Fibroblast of lung (primary cell): ENCODE data around the gene PCDHGA7. TPM values are rescaled to one million over a fixed set of nuclear protein-coding genes. Genes with fewer than 3 reads are reported as not detected.
"Not testable (repeated sequence)": the region's sequence is repeated elsewhere in the genome, so short reads cannot be mapped to it uniquely, and the experiment has no call there.

ENCODE experiments used
- DNase-seq, 2 donors: peaks; one replicate each; pipeline versions ENCODE4 v3.0.0 to v3.0.0-alpha.2; 2010; ENCODE audit warnings: low read depth in 2 of 2
- H2AFZ ChIP-seq: 2 replicates; pipeline ENCODE4 v1.5.1; 2012; ENCODE audit warnings: low read length, control low read depth, inconsistent platforms
- H3K27ac ChIP-seq: 2 replicates; pipeline ENCODE4 v1.5.1; 2011; ENCODE audit warnings: low read length, control low read depth; ENCODE audit not compliant: insufficient read depth
- H3K27me3 ChIP-seq: 2 replicates; pipeline ENCODE4 v1.5.1; 2011; ENCODE audit warnings: mild to moderate bottlenecking, low read length; ENCODE audit not compliant: control insufficient read depth, insufficient read depth
- H3K36me3 ChIP-seq: 2 replicates; pipeline ENCODE4 v1.5.1; 2011; ENCODE audit warnings: low read length; ENCODE audit not compliant: control insufficient read depth, insufficient read depth
- H3K4me1 ChIP-seq: 2 replicates; pipeline ENCODE4 v1.5.1; 2011; ENCODE audit warnings: low read length; ENCODE audit not compliant: control insufficient read depth, insufficient read depth; ENCODE audit errors: extremely low read depth
- H3K4me2 ChIP-seq: 2 replicates; pipeline ENCODE4 v1.5.1; 2011; ENCODE audit warnings: low read length, control low read depth; ENCODE audit not compliant: insufficient read depth; ENCODE audit errors: extremely low read depth
- H3K4me3 ChIP-seq, 4 experiments: fragments of 200-600 bp in 1 of 4; sonication (generic) in 1 of 4; replicated peaks in 1 of 4; 2 replicates each; pipeline ENCODE4 v1.5.1; 2011 to 2016; ENCODE audit warnings: low read length in 4 of 4, low read depth in 3 of 4, mild to moderate bottlenecking in 3 of 4, control low read depth in 2 of 4, inconsistent platforms in 1 of 4, mixed read lengths in 1 of 4; ENCODE audit not compliant: insufficient read depth in 1 of 4; ENCODE audit errors: control extremely low read depth in 1 of 4
- H3K79me2 ChIP-seq: 2 replicates; pipeline ENCODE4 v1.5.1; 2012; ENCODE audit warnings: mild to moderate bottlenecking, low read length, inconsistent platforms; ENCODE audit not compliant: control insufficient read depth, insufficient read depth
- H3K9ac ChIP-seq: 2 replicates; pipeline ENCODE4 v1.5.1; 2011; ENCODE audit warnings: mild to moderate bottlenecking, low read length, control low read depth; ENCODE audit not compliant: insufficient read depth
- H3K9me3 ChIP-seq: 2 replicates; pipeline ENCODE4 v1.5.1; 2012; ENCODE audit warnings: low read depth, low read length; ENCODE audit not compliant: control insufficient read depth, insufficient read depth
- H4K20me1 ChIP-seq: 2 replicates; pipeline ENCODE4 v1.5.1; 2011; ENCODE audit warnings: low read length; ENCODE audit not compliant: control insufficient read depth, insufficient read depth; ENCODE audit errors: extremely low read depth
- CTCF ChIP-seq, 2 donors: IDR thresholded peaks in 1 of 2; conservative IDR thresholded peaks in 1 of 2; 1 replicate in 1 of 2; 2 replicates in 1 of 2; pipeline ENCODE4 v1.5.1; 2011 to 2012; ENCODE audit warnings: low read length in 2 of 2, control low read depth in 1 of 2, inconsistent platforms in 1 of 2, low read depth in 1 of 2, mild to moderate bottlenecking in 1 of 2
- EZH2 ChIP-seq: IDR thresholded peaks from 2 replicates; pipeline ENCODE4 v1.5.1; 2012; ENCODE audit warnings: low read length, control low read depth, mild to moderate bottlenecking; ENCODE audit errors: missing control alignments
- polyA plus RNA-seq, 2 donors: library from polyadenylated mRNA; depleted of rRNA in 1 of 2; stranded (reverse) in 1 of 2; unstranded in 1 of 2; fragments of >200 nt; gene quantifications; 2 replicates each; pipeline ENCODE4 v1.2.1, GENCODE V29; 2011 to 2012; ENCODE audit warnings: missing spikeins in 1 of 2
- total RNA-seq: library from RNA; depleted of rRNA; stranded (reverse); fragments of >200 nt; gene quantifications from 2 replicates; pipeline ENCODE4 v1.2.1, GENCODE V29; 2014

The PCDHGA7 gene
- total and polyA plus RNA-seq, 2 donors (not counting 1 experiment from before 2014, with no cell fraction given), result 2.7 to 6.8 TPM

- Histone ChIP-seq H3K4me1 (no peaks in the 10 kb centered on the region), H3K4me3 (no peak overlapping the region), H3K9me3 (peaks cover 6% of the 10 kb centered on the region), H3K27me3 (peaks cover 3% of the 10 kb centered on the region), H3K27ac (no peak overlapping the region), H3K9ac (no peak overlapping the region), H3K4me2 (peak overlapping the region; percentile 13), H3K36me3 (no peaks in the 10 kb centered on the region), H3K79me2 (no peaks in the 10 kb centered on the region), H4K20me1 (no peaks in the 10 kb centered on the region), H2AFZ (no peak overlapping the region)
- TF ChIP-seq EZH2, result no peak
- TF ChIP-seq CTCF (conservative IDR thresholded peaks at IDR 0.05 in 1 of 2, IDR thresholded peaks at IDR 0.05 in 1 of 2; ENCODE audit: low read depth in 1 of 2, low read length in 2 of 2), result no peak
- no peak for DNase-seq
Measured at GRCh38 chr5:141411575-141411974, 29.0 kb downstream of the PCDHGA7 start.

- Histone ChIP-seq H3K4me2 (peak within 1 kb of the TSS; percentile 68), H3K27ac (no peak within 1 kb of the TSS), H3K4me3 (peak within 1 kb of the TSS; percentile 26 to 69 (median 46)), H3K36me3 (no peaks in the 10 kb centered on the region), H3K4me1 (no peaks in the 10 kb centered on the region), H3K9me3 (peaks cover 6% of the 10 kb centered on the region), H4K20me1 (no peaks in the 10 kb centered on the region), H3K27me3 (peaks cover 3% of the 10 kb centered on the region), H2AFZ (no peak within 1 kb of the TSS), H3K79me2 (no peaks in the 10 kb centered on the region), H3K9ac (no peak within 1 kb of the TSS)
- TF ChIP-seq CTCF (conservative IDR thresholded peaks at IDR 0.05 in 1 of 2, IDR thresholded peaks at IDR 0.05 in 1 of 2; ENCODE audit: low read depth in 1 of 2, low read length in 2 of 2) (peak; percentile 58 to 68), EZH2 (no peak)
- DNase-seq, result peak; percentile 65 to 81
Measured at GRCh38 chr5:141412854-141413539, 30.5 kb downstream of the PCDHGA7 start, which contains the start of gene PCDHGA10. PCDHGA10 (plus strand) TSS chr5:141412987; CDS start chr5:141413176, 189 bp downstream.

GRCh38 chr5:141413540-141414069 is 31.1 kb downstream of the PCDHGA7 start:
- Histone ChIP-seq H3K79me2 (no peaks in the 10 kb centered on the region), H3K27ac (no peak overlapping the region), H3K27me3 (peaks cover 3% of the 10 kb centered on the region), H4K20me1 (no peaks in the 10 kb centered on the region), H3K9me3 (peaks cover 6% of the 10 kb centered on the region), H2AFZ (no peak overlapping the region), H3K36me3 (no peaks in the 10 kb centered on the region), H3K9ac (no peak overlapping the region), H3K4me1 (no peaks in the 10 kb centered on the region), H3K4me3 (peak overlapping the region; percentile 26 to 69 (median 46)), H3K4me2 (peak overlapping the region; percentile 47)
- no peak for TF ChIP-seq CTCF (conservative IDR thresholded peaks at IDR 0.05 in 1 of 2, IDR thresholded peaks at IDR 0.05 in 1 of 2; ENCODE audit: low read depth in 1 of 2, low read length in 2 of 2)
- TF ChIP-seq EZH2, result no peak
- no peak for DNase-seq

- not testable (repeated sequence) for H3K36me3 ChIP-seq, H4K20me1 ChIP-seq, H3K9me3 ChIP-seq, H3K27ac ChIP-seq, H3K4me1 ChIP-seq, H3K4me2 ChIP-seq, H3K9ac ChIP-seq, H2AFZ ChIP-seq, DNase-seq, H3K79me2 ChIP-seq, H3K27me3 ChIP-seq, H3K4me3 ChIP-seq
Measured at GRCh38 chr5:141414548-141415274, 32.2 kb downstream of the PCDHGA7 start.
